A549 treated with ZK216348 at 1 μM for 4 hours (cell line): Measurements from ENCODE around the gene NOTUM. TPM values are rescaled to one million over a fixed set of nuclear protein-coding genes. Genes with fewer than 3 reads are reported as not detected.

Source experiments
- total RNA-seq: library from RNA; stranded (reverse); fragments of 200-300 nt; extraction: Qiagen RNA extraction; gene quantifications from 5 replicates; pipeline ENCODE4 v1.2.3, GENCODE V29; 2022; ENCODE audit warnings: low read depth

Gene NOTUM
- total RNA-seq: 0.29 to 0.66 TPM (median 0.49 TPM) in 4 of 5 replicates, not detected in the other

GRCh38 chr17:81961087-81961511 is at the start of gene NOTUM:
TSS of gene NOTUM (minus strand) at chr17:81961187. CDS start at chr17:81960909, 278 bp downstream.

GRCh38 chr17:81977211-81977808 is 16.3 kb upstream of the NOTUM start, which contains the start of gene ASPSCR1:
TSS of gene ASPSCR1 (plus strand) at chr17:81977629. CDS start at chr17:81977647, 18 bp downstream.

GRCh38 chr17:81947189-81947588 is 13.8 kb downstream of the NOTUM start, which contains the start of gene MYADML2:
TSS of gene MYADML2 (minus strand) at chr17:81947233. CDS start at chr17:81941741, 5,492 bp downstream.

GRCh38 chr17:81927653-81928543 is 33.1 kb downstream of the NOTUM start, which contains the start of gene MAFG:
TSS of gene MAFG (minus strand) at chr17:81927735. CDS start at chr17:81923185, 4,550 bp downstream.

DNA sequence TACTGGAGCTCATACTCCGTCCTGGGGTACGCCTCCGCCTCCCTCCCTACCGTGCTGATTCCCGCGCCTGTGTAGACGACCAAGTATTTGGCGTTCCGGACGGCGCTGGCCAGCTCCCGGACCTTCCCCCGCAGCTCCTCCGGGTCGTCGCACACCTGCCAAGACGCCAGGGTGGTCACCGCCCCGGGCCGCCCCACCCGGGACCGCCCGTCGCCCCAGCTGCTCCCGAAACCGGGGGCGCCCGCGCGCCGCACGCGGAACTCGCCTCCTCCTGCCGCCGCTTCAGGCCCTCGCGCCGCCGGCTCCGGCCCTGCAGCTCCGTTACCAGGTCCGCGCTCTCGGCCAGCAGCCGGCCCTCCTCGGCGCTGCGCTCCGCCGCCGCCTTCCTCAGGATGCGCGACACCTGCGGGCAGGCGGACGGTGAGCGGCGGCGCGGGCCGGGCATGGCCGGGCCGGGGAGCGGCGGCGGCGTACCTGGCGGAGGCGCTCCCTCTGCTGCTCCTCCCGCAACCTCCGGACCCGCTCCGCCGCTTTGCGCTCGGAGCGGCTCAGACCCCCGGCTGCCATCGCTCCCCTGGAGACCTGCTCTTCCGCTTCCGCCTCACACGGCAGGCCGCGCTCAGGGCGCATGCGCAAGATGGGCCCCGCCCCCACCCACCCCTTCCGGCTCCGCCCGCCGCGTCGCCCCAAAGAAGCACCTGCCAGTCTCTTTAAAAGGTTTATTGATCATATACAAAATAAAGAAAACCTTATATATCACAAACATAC is 43.2 kb downstream of the NOTUM start, which contains the start of gene SIRT7:
SIRT7 (minus strand) TSS at position 612 of the 768 bp plus-strand sequence; CDS start at position 567, 45 bp downstream.

DNA sequence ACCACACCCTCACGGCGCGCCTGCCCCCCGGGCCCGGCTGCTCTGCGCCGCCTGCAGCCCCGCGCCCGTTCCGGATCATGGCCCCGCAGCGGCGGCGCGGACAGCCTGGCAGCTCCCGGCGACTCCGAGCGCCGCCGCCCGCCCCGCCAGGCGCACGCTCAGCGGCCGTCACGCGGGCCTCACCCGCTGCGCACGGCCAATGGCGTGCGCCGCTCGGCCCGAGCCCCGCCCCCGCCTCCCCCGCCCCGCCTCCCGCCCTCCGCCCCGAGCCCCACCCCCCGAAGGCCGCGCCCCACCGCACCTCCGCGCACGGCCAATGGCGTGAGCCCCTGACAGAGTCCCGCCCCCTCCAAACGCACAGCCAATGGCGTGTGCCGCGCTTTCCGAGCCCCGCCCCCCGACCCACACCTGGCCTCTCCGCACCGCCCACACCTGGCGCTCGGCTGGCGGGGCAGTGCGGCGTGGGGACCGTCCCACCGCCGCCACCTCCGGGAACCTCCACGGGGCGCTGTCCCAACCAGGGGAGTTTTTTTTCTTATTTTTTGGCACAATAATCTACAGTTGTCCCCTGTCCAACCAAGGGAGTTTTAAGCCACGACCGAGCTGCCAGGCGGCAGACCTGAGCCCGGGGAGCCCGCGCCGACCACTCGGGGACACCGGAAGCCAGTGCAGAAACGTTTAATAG is 49.6 kb downstream of the NOTUM start, which contains the start of gene PCYT2:
PCYT2 (minus strand) TSS at position 123 of the 685 bp plus-strand sequence; CDS start at position 79, 44 bp downstream.

Other genes starting within 250 kb of the NOTUM start
- gene SLC25A10, start 248.9 kb downstream of the NOTUM start, total RNA-seq: 20.2 to 48.4 TPM (median 42.0 TPM) in 5 replicates
- gene GCGR, start 157.0 kb downstream of the NOTUM start, total RNA-seq: 0.11 to 0.52 TPM (median 0.31 TPM) in 4 of 5 replicates, not detected in the other
- 70.3 to 110 TPM (median 93.6 TPM) in 5 replicates for gene MCRIP1, start 127.9 kb downstream of the NOTUM start, total RNA-seq
- gene PPP1R27, start 126.1 kb downstream of the NOTUM start, total RNA-seq: 0.15 TPM in 1 of 5 replicates, not detected in the others
- gene P4HB, start 100.7 kb downstream of the NOTUM start, total RNA-seq: 698 to 774 TPM (median 714 TPM) in 5 replicates
- 606 to 641 TPM (median 628 TPM) in 5 replicates for gene ARHGDIA, start 89.8 kb downstream of the NOTUM start, total RNA-seq
- gene ALYREF, start 69.6 kb downstream of the NOTUM start, total RNA-seq: 164 to 260 TPM (median 251 TPM) in 5 replicates
- 168 to 294 TPM (median 269 TPM) in 5 replicates for gene ANAPC11, start 69.5 kb downstream of the NOTUM start, total RNA-seq
- 0.44 to 0.65 TPM (median 0.58 TPM) in 4 of 5 replicates, not detected in the other for gene NPB, start 58.9 kb downstream of the NOTUM start, total RNA-seq
- 14.4 to 18.1 TPM (median 16.1 TPM) in 5 replicates for gene PCYT2, start 49.8 kb downstream of the NOTUM start, total RNA-seq
- gene SIRT7, start 43.0 kb downstream of the NOTUM start, total RNA-seq: 26.8 to 48.2 TPM (median 44.3 TPM) in 5 replicates
- 23.8 to 45.5 TPM (median 38.0 TPM) in 5 replicates for gene MAFG, start 33.5 kb downstream of the NOTUM start, total RNA-seq
- 45.0 to 90.7 TPM (median 84.5 TPM) in 5 replicates for gene PYCR1, start 23.9 kb downstream of the NOTUM start, total RNA-seq
- gene MYADML2, start 14.0 kb downstream of the NOTUM start, total RNA-seq: not detected in 5 replicates
- 16.0 to 28.1 TPM (median 27.1 TPM) in 5 replicates for gene ASPSCR1, start 16.4 kb upstream of the NOTUM start, total RNA-seq
- gene CENPX, start 61.7 kb upstream of the NOTUM start, total RNA-seq: 139 to 201 TPM (median 179 TPM) in 5 replicates
- gene LRRC45, start 62.1 kb upstream of the NOTUM start, total RNA-seq: 8.8 to 17.9 TPM (median 15.3 TPM) in 5 replicates
- 21.9 to 40.8 TPM (median 38.8 TPM) in 5 replicates for gene RAC3, start 70.5 kb upstream of the NOTUM start, total RNA-seq
- 57.4 to 102 TPM (median 94.1 TPM) in 5 replicates for gene DCXR, start 76.5 kb upstream of the NOTUM start, total RNA-seq
- gene RFNG, start 90.6 kb upstream of the NOTUM start, total RNA-seq: 13.5 to 28.2 TPM (median 22.6 TPM) in 5 replicates
- gene GPS1, start 90.7 kb upstream of the NOTUM start, total RNA-seq: 77.3 to 147 TPM (median 138 TPM) in 5 replicates
- 66.4 to 156 TPM (median 150 TPM) in 5 replicates for gene DUS1L, start 104.6 kb upstream of the NOTUM start, total RNA-seq
- 63.0 to 155 TPM (median 144 TPM) in 5 replicates for gene FASN, start 137.0 kb upstream of the NOTUM start, total RNA-seq